Activated CD8-positive, alpha-beta T cell treated with anti-CD3 and anti-CD28 coated beads for 36 hours (primary cell): ENCODE results near the gene AK2. TPM values are rescaled to one million over a fixed set of nuclear protein-coding genes. Genes with fewer than 3 reads are reported as not detected.
"Not testable (repeated sequence)": the region's sequence is repeated elsewhere in the genome, so short reads cannot be mapped to it uniquely, and the experiment has no call there.

Experiments
- ATAC-seq: fragments of 200-7000 bp; cut with Tn5 transposase; one replicate; pipeline ENCODE4 v1.10.0; 2021; ENCODE audit warnings: mild to moderate bottlenecking, moderate library complexity
- CTCF ChIA-PET: fragments of 350-600 bp; sonication (Branson Sonifier 250); formaldehyde crosslinking; loops from one replicate; lab custom pipeline; 2021; ENCODE audit warnings: antibody characterized with exemption; lab: Charles Lee
- POLR2A ChIA-PET: fragments of 350-600 bp; sonication (Branson Sonifier 250); formaldehyde crosslinking; loops from one replicate; lab custom pipeline; 2021; ENCODE audit warnings: antibody characterized with exemption; lab: Charles Lee
- DNase-seq: peaks from one replicate; pipeline ENCODE4 v3.0.0-alpha.2; 2020
- H3K27ac Mint-ChIP-seq: one replicate; pipeline ENCODE4 v1.8.0; 2021; ENCODE audit warnings: mild to moderate bottlenecking, mixed read lengths
- H3K27me3 Mint-ChIP-seq: one replicate; pipeline ENCODE4 v1.8.0; 2021; ENCODE audit warnings: mixed read lengths
- H3K36me3 Mint-ChIP-seq: one replicate; pipeline ENCODE4 v1.8.0; 2021; ENCODE audit warnings: low read depth, mixed read lengths
- H3K4me1 Mint-ChIP-seq: one replicate; pipeline ENCODE4 v1.8.0; 2021; ENCODE audit warnings: low read depth, mixed read lengths
- H3K4me3 Mint-ChIP-seq: one replicate; pipeline ENCODE4 v1.8.0; 2021; ENCODE audit warnings: mild to moderate bottlenecking, moderate library complexity, mixed read lengths
- H3K9me3 Mint-ChIP-seq: one replicate; pipeline ENCODE4 v1.8.0; 2021; ENCODE audit warnings: mixed read lengths
- intact Hi-C: fragments of 100-400 bp; cut with micrococcal nuclease; formaldehyde crosslinking; loops from one replicate; pipeline ENCODE4 v1.10.0; 2022
- total RNA-seq, 2 experiments: library from RNA; stranded (reverse); gene quantifications; one replicate each; pipeline ENCODE4 v1.2.3, GENCODE V29; 2021
- TF ChIP-seq, protein P1 (sequence below): fragments of 200-600 bp; IDR thresholded peaks from one replicate; pipeline ENCODE4 v1.8.0; 2022; ENCODE audit warnings: antibody characterized with exemption, mild to moderate bottlenecking

Gene AK2
- total RNA-seq, 2 experiments from 2014 or later, result 404 TPM

DNA sequence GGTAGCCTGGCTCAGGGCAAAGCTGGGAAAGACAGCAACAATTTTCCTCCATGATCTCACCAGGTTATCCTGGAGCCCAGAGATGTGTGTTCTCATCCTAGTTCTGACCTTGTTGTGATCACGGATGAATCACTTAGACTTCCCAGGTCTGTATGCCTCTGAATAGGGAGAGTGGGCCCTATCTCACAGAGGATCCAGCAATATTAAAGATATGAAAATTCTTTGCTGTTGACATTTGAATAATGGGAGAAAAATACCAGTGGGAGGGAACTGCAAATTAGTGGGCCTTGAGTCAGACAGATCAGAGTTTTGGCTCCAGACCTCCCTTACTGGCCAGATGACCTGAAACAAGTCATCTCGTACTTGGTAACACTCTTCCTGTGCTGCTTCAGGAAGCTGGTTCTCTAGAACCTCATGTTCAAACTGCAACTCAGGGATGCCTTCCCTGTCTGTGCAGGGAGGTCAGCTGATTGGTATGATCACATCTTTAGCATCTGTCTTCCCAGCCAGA is 39.2 kb downstream of the AK2 start:
- DNase-seq (no peak), ATAC-seq (no peak)
- ChIA-PET CTCF (interaction anchor here (3.2 kb wide), 1 partner anchor 64 kb away, joined by 13 read pairs; no protein-coding TSS in a partner anchor), POLR2A (interaction anchor here (0.8 to 2.0 kb wide), 2 partner anchors 10 to 19 kb away, joined by 3 to 9 read pairs; no protein-coding TSS in a partner anchor)
- peaks cover under 1% of the 10 kb centered on the region for H3K36me3 Mint-ChIP-seq
- peak overlapping the region; percentile 7 for H3K27ac Mint-ChIP-seq
- H3K9me3 Mint-ChIP-seq, result no peaks in the 10 kb centered on the region
- TF ChIP-seq, protein P1, sequence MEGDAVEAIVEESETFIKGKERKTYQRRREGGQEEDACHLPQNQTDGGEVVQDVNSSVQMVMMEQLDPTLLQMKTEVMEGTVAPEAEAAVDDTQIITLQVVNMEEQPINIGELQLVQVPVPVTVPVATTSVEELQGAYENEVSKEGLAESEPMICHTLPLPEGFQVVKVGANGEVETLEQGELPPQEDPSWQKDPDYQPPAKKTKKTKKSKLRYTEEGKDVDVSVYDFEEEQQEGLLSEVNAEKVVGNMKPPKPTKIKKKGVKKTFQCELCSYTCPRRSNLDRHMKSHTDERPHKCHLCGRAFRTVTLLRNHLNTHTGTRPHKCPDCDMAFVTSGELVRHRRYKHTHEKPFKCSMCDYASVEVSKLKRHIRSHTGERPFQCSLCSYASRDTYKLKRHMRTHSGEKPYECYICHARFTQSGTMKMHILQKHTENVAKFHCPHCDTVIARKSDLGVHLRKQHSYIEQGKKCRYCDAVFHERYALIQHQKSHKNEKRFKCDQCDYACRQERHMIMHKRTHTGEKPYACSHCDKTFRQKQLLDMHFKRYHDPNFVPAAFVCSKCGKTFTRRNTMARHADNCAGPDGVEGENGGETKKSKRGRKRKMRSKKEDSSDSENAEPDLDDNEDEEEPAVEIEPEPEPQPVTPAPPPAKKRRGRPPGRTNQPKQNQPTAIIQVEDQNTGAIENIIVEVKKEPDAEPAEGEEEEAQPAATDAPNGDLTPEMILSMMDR, result no peak
- peaks cover 12% of the 10 kb centered on the region for H3K4me1 Mint-ChIP-seq
- intact Hi-C loops, result loop anchor here (10.0 kb wide), 1 partner anchor 63 kb away; no protein-coding TSS in a partner anchor
- no peak overlapping the region for H3K4me3 Mint-ChIP-seq
- no peaks in the 10 kb centered on the region for H3K27me3 Mint-ChIP-seq

DNA sequence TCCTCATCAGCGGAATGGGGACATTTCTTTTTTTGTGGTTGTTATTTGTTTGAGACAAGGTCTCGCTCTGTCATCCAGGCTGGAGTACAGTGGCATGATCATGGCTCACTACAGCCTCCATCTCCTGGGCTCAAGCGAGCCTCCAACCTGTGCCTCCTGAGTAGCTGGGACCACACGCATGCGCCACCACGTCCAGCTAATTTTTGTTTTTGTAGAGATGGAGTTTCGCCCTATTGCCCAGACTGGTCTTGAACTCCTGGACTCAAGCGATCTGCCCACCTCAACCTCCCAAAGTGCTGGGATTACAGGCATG is 43.4 kb downstream of the AK2 start:
- not testable (repeated sequence) for ATAC-seq, H3K27me3 Mint-ChIP-seq, H3K36me3 Mint-ChIP-seq, H3K27ac Mint-ChIP-seq, DNase-seq, H3K9me3 Mint-ChIP-seq, H3K4me3 Mint-ChIP-seq
- CTCF ChIA-PET, result interaction anchor here (0.7 to 2.5 kb wide), 11 partner anchors 8 to 102 kb away, joined by 3 to 7 read pairs (median 4); no protein-coding TSS in a partner anchor
- POLR2A ChIA-PET, result interaction anchor here (0.8 to 3.1 kb wide), 5 partner anchors 12 to 94 kb away, joined by 3 to 12 read pairs (median 3); no protein-coding TSS in a partner anchor
- peaks cover 39% of the 10 kb centered on the region for H3K4me1 Mint-ChIP-seq
- intact Hi-C loops, result loop anchor here (10.0 kb wide), 1 partner anchor 58 kb away; no protein-coding TSS in a partner anchor

DNA sequence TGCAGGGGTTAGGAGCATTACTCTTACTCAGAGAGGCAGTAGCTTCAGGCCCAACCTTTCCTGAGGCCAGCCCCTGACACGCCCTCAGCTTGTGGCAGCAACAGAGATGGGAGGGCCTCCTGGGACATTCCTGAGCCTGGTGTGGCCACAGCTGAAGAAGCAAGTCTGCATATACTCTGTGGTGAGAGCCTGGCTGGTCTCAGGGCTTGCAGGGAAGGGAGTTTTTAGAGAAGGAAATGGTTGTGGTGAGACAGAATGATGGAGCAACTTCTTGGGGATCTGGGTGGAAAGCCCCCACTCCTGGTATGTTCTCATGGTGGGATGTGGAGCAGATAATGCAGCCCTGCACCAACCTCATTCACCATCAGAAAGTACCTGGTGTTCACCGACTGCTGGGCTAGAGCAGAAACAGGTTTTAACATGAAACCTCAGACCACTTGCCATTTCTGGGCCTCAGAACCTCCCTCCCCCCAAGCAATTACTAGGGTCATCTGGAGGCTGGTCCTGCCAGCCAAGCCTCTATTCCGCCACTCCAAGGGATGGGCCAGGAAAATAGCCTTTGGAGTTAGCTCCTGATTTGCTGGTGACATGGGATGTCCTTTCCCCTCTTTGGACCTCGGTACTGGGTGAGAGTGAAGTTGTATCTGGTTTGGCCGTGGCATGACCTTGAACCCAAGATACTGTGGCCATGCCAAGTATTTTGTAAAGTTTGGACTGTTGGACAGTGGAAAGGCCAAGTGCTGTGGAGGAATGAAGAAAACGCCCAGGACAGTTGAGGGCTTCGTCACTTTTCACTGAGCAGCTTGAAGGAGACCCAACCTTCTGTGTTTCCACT is 44.0 kb downstream of the AK2 start:
- DNase-seq (peak; percentile 84), ATAC-seq (peak; percentile 87)
- TF ChIP-seq, protein P1, result no peak
- CTCF ChIA-PET, result interaction anchor here (1.0 to 2.5 kb wide), 13 partner anchors 9 to 100 kb away, joined by 3 to 7 read pairs (median 4); no protein-coding TSS in a partner anchor
- intact Hi-C loops, result loop anchor here (10.0 kb wide), 1 partner anchor 58 kb away; no protein-coding TSS in a partner anchor
- POLR2A ChIA-PET, result interaction anchor here (0.8 to 3.1 kb wide), 7 partner anchors 10 to 95 kb away, joined by 3 to 12 read pairs (median 3); no protein-coding TSS in a partner anchor
- H3K27me3 Mint-ChIP-seq, result no peaks in the 10 kb centered on the region
- no peaks in the 10 kb centered on the region for H3K9me3 Mint-ChIP-seq
- H3K27ac Mint-ChIP-seq, result peak overlapping the region; percentile 21
- peaks cover 38% of the 10 kb centered on the region for H3K4me1 Mint-ChIP-seq
- H3K4me3 Mint-ChIP-seq, result no peak overlapping the region
- H3K36me3 Mint-ChIP-seq, result no peaks in the 10 kb centered on the region

DNA sequence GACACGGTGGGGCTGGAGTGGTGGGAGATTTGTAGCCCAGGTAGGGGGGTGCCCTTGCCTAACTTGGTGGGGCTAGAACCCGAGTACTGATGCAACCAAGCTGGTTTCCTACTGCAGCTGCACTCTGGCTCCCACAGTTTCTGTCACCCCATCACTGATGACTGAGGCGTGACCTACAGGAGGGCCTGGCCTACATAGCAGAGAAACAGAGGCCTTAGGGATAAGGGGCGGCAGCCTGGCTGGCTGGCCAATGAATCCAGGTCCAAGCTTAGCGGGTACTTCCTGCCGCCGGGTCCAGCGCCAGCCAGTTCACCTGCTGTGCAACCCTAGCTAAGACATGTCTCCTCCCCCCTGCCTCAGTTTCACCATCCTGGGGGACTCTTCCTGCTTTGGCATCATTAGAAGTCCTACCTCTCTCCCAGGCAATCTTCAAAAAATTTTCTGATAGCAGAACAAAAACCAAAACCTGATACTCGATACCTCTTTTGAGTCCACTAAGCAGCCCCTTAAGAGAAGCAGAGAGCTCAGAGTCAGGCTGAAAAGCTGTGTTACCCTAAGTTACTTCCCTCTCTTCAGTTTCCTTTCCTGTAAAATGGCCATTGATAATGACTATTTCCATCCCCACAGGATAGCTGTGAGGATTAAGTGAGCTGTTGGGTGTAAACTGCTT is 44.7 kb downstream of the AK2 start:
- H3K4me3 Mint-ChIP-seq, result no peak overlapping the region
- no peaks in the 10 kb centered on the region for H3K27me3 Mint-ChIP-seq
- ChIA-PET CTCF (interaction anchor here (1.0 to 2.5 kb wide), 9 partner anchors 8 to 94 kb away, joined by 3 to 7 read pairs (median 4); no protein-coding TSS in a partner anchor), POLR2A (interaction anchor here (1.0 to 3.1 kb wide), 4 partner anchors 11 to 96 kb away, joined by 3 to 12 read pairs (median 4); no protein-coding TSS in a partner anchor)
- no peak for DNase-seq
- TF ChIP-seq, protein P1, result no peak
- intact Hi-C loops, result loop anchor here (10.0 kb wide), 1 partner anchor 57 kb away; no protein-coding TSS in a partner anchor
- no peaks in the 10 kb centered on the region for H3K9me3 Mint-ChIP-seq
- ATAC-seq, result no peak
- H3K4me1 Mint-ChIP-seq, result peaks cover 38% of the 10 kb centered on the region
- peak overlapping the region; percentile 21 for H3K27ac Mint-ChIP-seq
- H3K36me3 Mint-ChIP-seq, result no peaks in the 10 kb centered on the region

DNA sequence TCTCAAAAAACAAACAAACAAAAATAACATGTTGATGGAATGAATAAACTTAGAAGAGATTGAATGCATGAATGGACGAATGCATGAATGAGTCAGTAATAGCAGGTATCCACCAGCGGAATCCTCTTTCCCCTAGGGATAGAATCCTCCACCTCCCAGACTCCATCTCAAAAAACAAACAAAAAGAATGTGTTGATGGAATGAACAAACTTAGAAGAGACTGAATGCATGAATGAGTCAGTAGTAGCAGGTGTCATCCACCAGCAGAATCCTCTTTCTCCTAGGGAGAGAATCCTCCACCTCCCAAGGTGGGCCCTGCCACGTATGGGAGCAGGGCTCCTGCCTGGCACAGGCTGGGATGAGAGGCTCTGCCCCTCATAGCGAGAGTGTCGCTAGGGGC is 45.3 kb downstream of the AK2 start:
- ChIA-PET POLR2A (interaction anchor here (3.1 kb wide), 1 partner anchor 10 kb away, joined by 12 read pairs; no protein-coding TSS in a partner anchor), CTCF (interaction anchor here (1.0 to 2.5 kb wide), 6 partner anchors 10 to 93 kb away, joined by 3 to 7 read pairs (median 4); no protein-coding TSS in a partner anchor)
- DNase-seq (no peak), ATAC-seq (no peak)
- H3K27ac Mint-ChIP-seq, result no peak overlapping the region
- H3K4me3 Mint-ChIP-seq, result no peak overlapping the region
- H3K9me3 Mint-ChIP-seq, result no peaks in the 10 kb centered on the region
- intact Hi-C loops, result loop anchor here (10.0 kb wide), 1 partner anchor 57 kb away; no protein-coding TSS in a partner anchor
- H3K27me3 Mint-ChIP-seq, result no peaks in the 10 kb centered on the region
- H3K4me1 Mint-ChIP-seq, result peaks cover 38% of the 10 kb centered on the region
- TF ChIP-seq, protein P1, result no peak
- no peaks in the 10 kb centered on the region for H3K36me3 Mint-ChIP-seq
